HG02763 (cell line): ENCODE data around the gene OR6Q1.

Source experiments
- ATAC-seq: cut with Tn5 transposase; IDR thresholded peaks from one replicate; pipeline ENCODE4 v1.9.1; 2021; ENCODE audit warnings: mild to moderate bottlenecking, moderate library complexity; ENCODE audit not compliant: unreplicated experiment

Gene OR6Q1

DNA sequence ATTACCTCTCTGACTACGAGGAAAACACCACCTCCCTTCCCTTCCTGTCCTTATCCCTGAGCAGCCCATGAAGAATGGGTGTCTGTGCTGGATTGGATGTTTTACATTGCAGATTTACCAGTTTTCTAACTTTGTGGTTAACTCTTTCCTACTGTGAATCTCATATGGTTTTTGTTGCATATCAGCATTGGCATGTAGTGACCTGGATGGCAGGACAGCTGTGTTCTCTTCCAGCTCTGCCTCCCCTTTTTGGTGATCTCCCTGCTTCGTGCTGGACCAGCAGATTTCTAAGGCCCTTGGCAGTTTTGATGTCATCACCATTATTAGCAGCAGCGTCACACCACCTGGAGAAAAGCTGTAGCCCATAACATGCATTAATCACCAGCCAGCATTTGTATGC is 26.7 kb downstream of the OR6Q1 start:
- no peak for ATAC-seq

DNA sequence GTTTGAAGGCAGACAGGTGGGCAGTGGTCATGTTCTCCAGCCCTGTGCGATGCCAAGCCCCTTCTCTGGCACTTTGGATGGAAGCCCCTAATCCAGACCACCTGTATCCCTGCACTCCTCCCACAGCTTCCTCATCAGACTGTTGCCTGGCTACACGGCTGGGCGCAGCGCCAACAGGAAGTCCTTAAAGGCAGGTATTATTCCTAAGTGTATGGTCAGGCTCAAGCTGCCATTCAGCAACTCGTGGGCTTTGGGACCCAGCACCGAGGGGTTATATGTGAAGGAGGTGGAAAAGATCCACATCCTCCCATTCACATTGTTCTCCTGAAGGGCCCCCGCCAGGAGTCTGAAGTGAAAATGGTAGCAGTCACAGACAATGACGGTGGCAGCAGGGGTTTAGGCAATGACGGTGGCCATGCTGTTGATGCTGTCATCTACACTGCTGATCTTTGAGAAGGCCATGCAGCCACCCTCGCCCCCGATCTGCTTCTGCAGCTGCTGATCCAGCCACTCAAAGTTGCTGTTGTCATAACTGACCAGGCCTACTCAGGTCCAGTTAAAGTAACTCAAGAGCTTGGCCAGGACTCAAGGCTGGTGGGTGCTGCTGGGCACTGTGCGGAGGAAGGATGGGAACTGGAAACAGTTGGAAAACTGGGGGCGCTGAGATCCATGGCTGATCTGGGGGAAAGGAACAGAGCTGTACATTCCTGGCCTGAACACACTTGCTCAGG is 27.7 kb downstream of the OR6Q1 start:
- ATAC-seq: no peak

DNA sequence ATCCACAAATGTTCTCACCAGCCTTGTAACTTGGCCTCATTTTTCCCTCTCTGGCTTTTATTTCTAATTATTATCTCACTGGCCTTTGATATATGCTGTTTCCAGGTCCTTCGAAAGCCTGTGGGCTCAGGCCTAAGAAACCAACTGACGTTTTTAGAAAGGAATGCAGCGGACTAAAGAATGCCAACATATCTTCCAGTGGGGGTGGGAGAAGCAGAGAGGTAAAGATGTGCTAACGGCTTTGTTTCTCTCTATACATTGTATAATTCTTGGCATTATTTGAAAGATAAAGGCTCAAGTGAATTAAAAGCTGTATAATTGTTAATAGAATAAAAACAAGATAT is 28.2 kb downstream of the OR6Q1 start:
- ATAC-seq: no peak

DNA sequence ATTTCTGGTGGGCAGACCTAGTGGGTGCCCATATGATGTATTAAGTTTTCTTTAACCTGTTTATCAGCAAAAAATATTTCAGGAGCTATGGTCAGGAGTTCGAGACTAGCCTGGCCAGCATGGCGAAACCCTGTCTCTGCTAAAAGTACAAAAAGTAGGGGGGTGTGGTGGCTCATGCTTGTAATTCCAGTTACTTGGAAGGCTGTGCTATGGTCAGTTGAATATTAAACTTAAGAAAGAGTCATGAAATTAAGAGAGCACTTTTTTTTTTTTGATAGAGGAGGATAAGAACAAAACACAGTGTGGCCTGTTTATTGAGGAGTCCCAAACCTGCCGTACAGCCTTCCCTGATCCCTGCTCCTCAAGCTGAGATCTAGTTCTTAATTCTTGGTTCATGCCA is 29.8 kb downstream of the OR6Q1 start:
- ATAC-seq: no peak

DNA sequence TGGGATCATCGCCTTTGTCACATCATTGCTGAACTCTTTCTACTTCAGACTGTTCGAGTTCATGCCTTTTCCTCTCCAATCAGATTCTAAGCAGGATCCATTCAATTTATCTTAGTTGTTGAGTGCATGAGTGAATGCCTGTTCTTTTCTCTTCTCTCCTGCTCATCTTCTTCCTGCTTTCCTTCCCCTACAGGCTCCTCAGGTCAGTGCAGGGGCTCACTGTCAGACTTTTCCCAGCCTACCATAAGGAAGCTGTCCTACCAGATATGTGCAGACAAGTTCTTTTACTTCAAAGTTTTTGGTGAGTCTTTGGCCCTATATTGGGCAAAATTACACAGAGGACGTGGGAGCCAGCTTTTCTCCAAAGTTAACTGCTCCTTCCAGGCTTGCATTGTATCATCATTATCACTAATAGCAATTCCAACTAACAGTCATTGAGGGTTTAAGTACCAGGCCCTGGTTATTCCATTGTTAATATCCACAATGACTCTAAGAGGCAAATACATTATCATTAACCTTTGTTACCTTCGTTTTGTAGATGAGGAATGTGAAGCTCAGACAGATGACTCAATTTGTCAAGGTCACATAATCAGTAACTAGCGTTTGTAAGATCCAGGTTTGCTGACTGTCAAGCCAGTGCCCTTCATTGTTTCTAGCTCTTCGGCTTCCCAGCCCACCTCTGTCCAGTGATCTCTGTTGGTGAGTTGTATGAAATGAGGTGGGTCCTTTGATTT is 30.4 kb downstream of the OR6Q1 start:
- ATAC-seq: no peak

DNA sequence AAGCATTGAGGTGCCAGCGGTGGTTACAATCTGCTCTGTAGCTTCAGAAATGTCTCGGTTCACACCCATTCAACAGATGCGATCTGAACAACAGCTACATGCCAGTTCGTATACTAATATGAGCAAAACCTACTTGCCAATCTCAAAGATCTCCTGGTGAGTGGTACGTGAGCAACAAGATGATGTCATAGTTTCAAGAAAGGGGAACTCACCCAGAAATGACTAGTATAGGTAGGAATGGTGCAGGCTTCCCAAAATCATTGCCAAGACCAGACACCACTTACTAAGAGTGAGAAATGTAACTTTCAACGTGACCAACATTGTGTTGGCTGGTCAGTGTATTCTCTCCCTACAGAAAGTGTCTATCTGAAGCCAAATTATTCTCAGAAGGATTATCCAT is 31.1 kb downstream of the OR6Q1 start:
- ATAC-seq: no peak

DNA sequence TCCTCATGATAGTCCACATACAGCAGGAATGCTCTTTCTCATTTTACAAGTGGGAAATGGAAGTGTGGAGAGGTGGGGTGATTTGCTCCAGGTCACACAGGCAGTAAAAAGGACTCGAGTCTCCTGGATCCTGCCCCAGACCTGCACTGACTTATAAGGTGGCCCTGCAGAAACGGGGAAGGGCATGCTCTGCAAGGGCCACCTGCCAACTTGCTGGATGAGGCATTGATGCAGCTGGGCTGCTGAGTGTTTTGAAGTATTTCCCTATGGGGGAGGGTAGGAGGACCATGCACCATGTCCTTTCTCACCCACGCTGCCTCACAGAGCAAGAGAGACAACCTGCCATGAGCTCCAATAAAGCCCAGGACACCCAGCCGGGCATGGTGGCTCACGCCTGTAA is 36.9 kb downstream of the OR6Q1 start:
- ATAC-seq: no peak

DNA sequence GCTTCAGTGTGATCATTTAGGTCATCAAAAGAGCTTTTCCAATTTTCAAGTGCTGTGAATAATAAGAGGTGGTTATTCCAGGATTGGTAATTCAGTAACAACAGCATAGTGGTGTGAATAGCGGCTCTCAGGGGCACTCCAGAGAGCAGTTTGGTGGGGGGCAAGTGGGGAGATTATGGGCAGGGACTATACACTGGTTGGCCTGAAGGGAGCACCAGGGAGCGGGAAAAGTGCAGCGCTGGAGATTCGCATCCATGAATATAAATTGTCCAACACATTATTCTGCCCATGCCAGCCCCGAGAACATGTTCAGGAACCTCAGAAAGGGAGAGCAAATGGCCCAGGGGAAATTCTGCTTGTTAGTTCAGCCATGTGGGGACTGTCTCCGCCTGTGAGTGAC is 37.9 kb downstream of the OR6Q1 start:
- no peak for ATAC-seq

DNA sequence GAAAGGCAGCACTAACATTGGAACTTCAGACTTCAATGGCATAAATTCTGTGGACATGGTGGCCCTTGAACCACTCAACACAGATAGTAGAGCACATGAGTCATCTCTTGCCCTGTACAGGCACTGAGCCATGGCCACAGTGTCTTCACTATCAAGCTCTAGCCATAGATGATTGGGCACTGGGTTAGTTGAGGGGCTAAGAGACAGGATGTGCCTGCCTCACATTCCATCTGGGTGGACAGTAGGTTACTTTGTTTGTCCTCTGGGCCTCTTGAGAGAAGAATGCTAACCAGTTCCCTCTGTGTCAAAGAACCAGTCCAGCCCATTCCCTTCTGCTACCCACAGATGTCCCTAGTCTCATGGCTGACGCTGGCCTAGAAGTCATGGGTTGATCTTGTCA is 39.8 kb downstream of the OR6Q1 start:
- ATAC-seq: no peak

DNA sequence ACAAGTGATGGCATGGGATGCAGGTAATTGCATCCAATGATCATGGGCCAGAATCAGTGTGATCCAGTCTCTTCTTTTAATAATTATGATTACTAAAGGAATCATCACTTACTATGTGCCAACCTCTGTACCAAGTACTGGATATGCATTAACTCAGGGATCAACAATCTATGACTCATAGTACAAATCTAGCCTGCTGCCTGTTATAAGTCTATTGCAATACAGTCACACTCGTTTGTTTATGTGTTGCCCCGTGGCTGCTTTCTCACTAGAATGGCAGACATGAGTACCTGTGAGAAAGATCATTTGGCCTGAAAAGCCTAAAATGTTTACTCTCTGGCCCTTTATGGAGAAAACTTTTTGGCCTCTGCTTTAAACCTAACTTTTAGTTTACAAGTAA is 45.0 kb downstream of the OR6Q1 start:
- ATAC-seq: no peak
